Panc1 (cell line): ENCODE measurements around the gene PCSK5. TPM values are rescaled to one million over a fixed set of nuclear protein-coding genes. Genes with fewer than 3 reads are reported as not detected.

Source experiments
- ATAC-seq: fragments of 200-7000 bp; cut with Tn5 transposase; 2 replicates; pipeline ENCODE4 v1.9.1; 2020; ENCODE audit warnings: mild to moderate bottlenecking, moderate library complexity
- BruUV-seq: library from RNA; stranded (reverse); fragments of 400-500 nt; replicated peaks from 2 replicates; lab custom pipeline; 2021; lab: Mats Ljungman, UMichigan
- CTCF ChIA-PET: fragments of 300-600 bp; sonication (Branson Sonifier 250); formaldehyde crosslinking; loops from one replicate; lab custom pipeline; 2022; ENCODE audit warnings: antibody characterized with exemption; lab: Charles Lee
- POLR2A ChIA-PET: fragments of 300-600 bp; sonication (Branson Sonifier 250); formaldehyde crosslinking; loops from one replicate; lab custom pipeline; 2022; ENCODE audit warnings: antibody characterized with exemption; lab: Charles Lee
- DNase-seq: peaks from one replicate; pipeline ENCODE4 v3.0.0-alpha.2; 2010; ENCODE audit warnings: low read depth, low spot score
- H3K27ac ChIP-seq: 2 replicates; pipeline ENCODE4 v1.5.1; 2011; ENCODE audit warnings: mild to moderate bottlenecking, low read length, inconsistent platforms
- H3K27me3 ChIP-seq: fragments of 200-500 bp; sonication (Bioruptor generic); 2 replicates; pipeline ENCODE4 v1.6.0; 2014; ENCODE audit warnings: low read length, inconsistent platforms; ENCODE audit not compliant: control insufficient read depth, insufficient read depth
- H3K36me3 ChIP-seq: fragments of 200-500 bp; sonication (Bioruptor generic); 2 replicates; pipeline ENCODE4 v1.5.1; 2014; ENCODE audit warnings: inconsistent platforms, mild to moderate bottlenecking, low read length, moderate library complexity; ENCODE audit not compliant: control insufficient read depth, insufficient read depth
- H3K4me1 ChIP-seq: 2 replicates; pipeline ENCODE4 v1.5.1; 2011; ENCODE audit warnings: inconsistent platforms, mild to moderate bottlenecking, low read length, moderate library complexity; ENCODE audit not compliant: control insufficient read depth, insufficient read depth
- H3K4me3 ChIP-seq, 2 experiments: 2 replicates each; pipeline ENCODE4 v1.5.1; 2011 to 2012; ENCODE audit warnings: low read depth in 2 of 2, low read length in 2 of 2, mild to moderate bottlenecking in 2 of 2, inconsistent platforms in 1 of 2, moderate library complexity in 1 of 2
- H3K9me3 ChIP-seq: fragments of 200-500 bp; sonication (Bioruptor generic); 2 replicates; pipeline ENCODE4 v1.5.1; 2014; ENCODE audit warnings: low read depth, mild to moderate bottlenecking, inconsistent platforms, low read length, moderate library complexity; ENCODE audit not compliant: control insufficient read depth, insufficient read depth
- POLR2AphosphoS5 ChIP-seq: IDR thresholded peaks from 2 replicates; pipeline ENCODE4 v1.6.1; 2012; ENCODE audit warnings: mild to moderate bottlenecking, low read depth, low read length, moderate library complexity
- REST ChIP-seq, 2 experiments: IDR thresholded peaks; 2 replicates each; pipeline ENCODE4 v1.6.1; 2011 to 2012; ENCODE audit warnings: low read depth in 2 of 2, control low read depth in 1 of 2, low read length in 1 of 2, mild to moderate bottlenecking in 1 of 2, moderate library complexity in 1 of 2; ENCODE audit not compliant: insufficient read depth in 1 of 2
- SIN3A ChIP-seq: IDR thresholded peaks from 2 replicates; pipeline ENCODE4 v1.6.1; 2012; ENCODE audit warnings: low read depth, mild to moderate bottlenecking, low read length, moderate library complexity, borderline replicate concordance; ENCODE audit not compliant: insufficient read depth
- TCF7L2 ChIP-seq: IDR thresholded peaks from 2 replicates; pipeline ENCODE4 v1.6.1; 2011; ENCODE audit warnings: mild to moderate bottlenecking, low read depth, low read length, inconsistent platforms
- in situ Hi-C: cut with HindIII; loops from 2 replicates; pipeline ENCODE4 v1.10.0; 2016; ENCODE audit warnings: low sequenced_read_pairs, low pct_unique_long_range_greater_than_20kb
- intact Hi-C: fragments of 100-400 bp; cut with micrococcal nuclease; formaldehyde crosslinking; loops from one replicate; pipeline ENCODE4 v1.10.0; 2022; ENCODE audit not compliant: unreplicated experiment
- total RNA-seq: library from RNA; stranded (reverse); gene quantifications from one replicate; pipeline ENCODE4 v1.2.1, GENCODE V29; 2021; ENCODE audit not compliant: unreplicated experiment
- TF ChIP-seq, protein P1 (sequence below): fragments of 450-650 bp; IDR thresholded peaks from 2 replicates; pipeline ENCODE4 v1.5.1; 2017; ENCODE audit warnings: mild to moderate bottlenecking

Gene PCSK5
- total RNA-seq, 1 experiment from 2014 or later, result 0.21 TPM

DNA sequence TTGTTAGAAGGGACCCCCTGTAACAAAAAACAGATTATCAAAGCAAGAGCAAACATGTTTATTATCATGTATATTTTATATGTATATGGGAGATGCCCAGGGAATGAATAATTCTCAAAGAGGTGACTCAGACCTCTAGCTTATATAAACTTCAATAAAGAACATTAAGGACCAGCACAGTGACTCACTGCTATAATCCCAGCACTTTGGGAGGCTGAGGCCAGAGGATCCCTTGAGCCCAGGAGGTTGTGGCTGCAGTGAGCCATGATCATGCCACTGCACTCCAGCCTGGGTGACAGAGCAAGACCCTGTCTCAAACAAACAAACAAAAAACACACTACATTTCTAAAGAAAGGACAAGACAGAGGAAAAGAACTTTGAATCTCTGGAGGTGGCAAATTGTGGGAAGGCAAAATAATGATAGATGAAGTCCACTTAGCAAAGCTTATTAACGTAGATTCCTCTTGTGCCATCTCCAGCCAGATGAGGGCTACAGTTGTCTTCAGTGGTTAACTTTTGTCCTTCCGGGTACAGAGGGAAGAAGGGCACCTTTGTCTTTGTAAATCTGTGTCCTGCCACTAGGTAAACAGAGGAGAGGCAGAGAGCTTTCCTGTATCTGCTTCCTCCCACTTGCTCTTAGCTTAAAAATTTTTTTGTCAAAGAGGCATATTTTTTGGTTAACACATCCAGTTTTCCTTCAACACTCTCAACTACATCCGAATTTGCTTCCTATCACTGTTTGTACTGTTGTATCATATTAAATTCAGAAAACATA, 511.3 kb downstream of the PCSK5 start:
- CTCF ChIA-PET, result interaction anchor here (0.6 kb wide), 1 partner anchor 113 kb away, joined by 3 read pairs; no protein-coding TSS in a partner anchor
- in situ Hi-C loops, result no loop called here
- H3K9me3 ChIP-seq, result no peaks in the 10 kb centered on the region
- no TSS peak for BruUV-seq
- H3K27ac ChIP-seq, result no peak overlapping the region
- TF ChIP-seq REST (IDR thresholded peaks at IDR 0.05; ENCODE audit: insufficient read depth in 1 of 2, low read depth in 2 of 2, low read length in 1 of 2), result no peak
- no peak for TF ChIP-seq SIN3A
- no peak for TF ChIP-seq TCF7L2
- no peak for TF ChIP-seq POLR2AphosphoS5
- TF ChIP-seq, protein P1, sequence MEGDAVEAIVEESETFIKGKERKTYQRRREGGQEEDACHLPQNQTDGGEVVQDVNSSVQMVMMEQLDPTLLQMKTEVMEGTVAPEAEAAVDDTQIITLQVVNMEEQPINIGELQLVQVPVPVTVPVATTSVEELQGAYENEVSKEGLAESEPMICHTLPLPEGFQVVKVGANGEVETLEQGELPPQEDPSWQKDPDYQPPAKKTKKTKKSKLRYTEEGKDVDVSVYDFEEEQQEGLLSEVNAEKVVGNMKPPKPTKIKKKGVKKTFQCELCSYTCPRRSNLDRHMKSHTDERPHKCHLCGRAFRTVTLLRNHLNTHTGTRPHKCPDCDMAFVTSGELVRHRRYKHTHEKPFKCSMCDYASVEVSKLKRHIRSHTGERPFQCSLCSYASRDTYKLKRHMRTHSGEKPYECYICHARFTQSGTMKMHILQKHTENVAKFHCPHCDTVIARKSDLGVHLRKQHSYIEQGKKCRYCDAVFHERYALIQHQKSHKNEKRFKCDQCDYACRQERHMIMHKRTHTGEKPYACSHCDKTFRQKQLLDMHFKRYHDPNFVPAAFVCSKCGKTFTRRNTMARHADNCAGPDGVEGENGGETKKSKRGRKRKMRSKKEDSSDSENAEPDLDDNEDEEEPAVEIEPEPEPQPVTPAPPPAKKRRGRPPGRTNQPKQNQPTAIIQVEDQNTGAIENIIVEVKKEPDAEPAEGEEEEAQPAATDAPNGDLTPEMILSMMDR, result no peak
- POLR2A ChIA-PET, result no interaction called here
- H3K27me3 ChIP-seq, result no peaks in the 10 kb centered on the region
- no peaks in the 10 kb centered on the region for H3K36me3 ChIP-seq
- H3K4me3 ChIP-seq, result no peak overlapping the region
- ATAC-seq (peak; percentile 58; the same call in 1 of the 2 replicates), DNase-seq (no peak)
- intact Hi-C loops, result no loop called here
- no peaks in the 10 kb centered on the region for H3K4me1 ChIP-seq

DNA sequence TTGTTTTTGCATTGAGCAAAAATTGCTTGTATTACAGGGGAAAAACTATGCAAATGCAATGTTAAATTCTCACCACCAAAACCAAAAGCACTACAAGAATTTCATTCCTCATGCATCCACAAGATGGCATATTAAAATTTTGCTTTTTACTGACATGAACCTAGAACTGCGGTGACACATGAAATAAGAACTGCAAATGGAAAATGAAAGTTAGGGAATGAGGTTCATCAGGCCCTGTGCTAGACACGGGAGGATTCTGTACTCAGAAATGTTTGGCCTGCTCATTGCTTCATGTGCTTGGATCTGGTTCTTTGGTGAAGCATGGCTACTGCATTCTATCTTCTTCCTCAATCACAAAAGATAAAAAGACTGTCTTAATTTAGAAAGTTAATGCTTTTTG, 512.9 kb downstream of the PCSK5 start:
- in situ Hi-C loops, result no loop called here
- Histone ChIP-seq H3K27me3 (no peaks in the 10 kb centered on the region), H3K4me3 (no peak overlapping the region), H3K4me1 (no peaks in the 10 kb centered on the region), H3K36me3 (no peaks in the 10 kb centered on the region), H3K27ac (no peak overlapping the region), H3K9me3 (no peaks in the 10 kb centered on the region)
- ChIA-PET POLR2A (no interaction called here), CTCF (no interaction called here)
- intact Hi-C loops, result no loop called here
- BruUV-seq, result no TSS peak
- ATAC-seq (peak; percentile 48; the same call in 1 of the 2 replicates), DNase-seq (no peak)
- TF ChIP-seq, protein P1, result peak; percentile 50
- TF ChIP-seq SIN3A, result no peak
